Heart left ventricle (tissue), 13 donors: ENCODE results near the gene TOM1.

Experiments
- POLR2A ChIP-seq, 2 donors: fragments of 450-650 bp; IDR thresholded peaks; one replicate each; pipeline ENCODE4 v1.6.1; 2017; ENCODE audit warnings: antibody characterized with exemption in 2 of 2, mild to moderate bottlenecking in 2 of 2, moderate library complexity in 2 of 2
- TF ChIP-seq, protein P1 (sequence below), 12 donors: fragments of 200-600 bp; sonication (generic) in 4 of 12; IDR thresholded peaks; one replicate each; pipeline versions ENCODE4 v1.5.0 to v1.8.0; 2018 to 2022; ENCODE audit warnings: antibody characterized with exemption in 12 of 12, mild to moderate bottlenecking in 5 of 12
- donor health status: ischemic (EF 13 %, LVEDD 7.1; RV severe dilation, severe dysfunction).
- donor health status: DM: no; HTN: yes; CAD: no.
- donor health status: DM: no; HTN: no; CAD: no.
- donor health status: ischemic (EF 25% LVEDD 6.9; RV normal size, moderate dysfunction).
- donor health status: ischemic (EF 25% LVEDD 5.7; RV mildly dilated, moderate dysfunction).
- donor health status: ischemic (EF 35%, LVEDD 5.7; RV mildly dilated, moderate dysfunction).
- donor health status: nonischemic (EF 11% LVEDD 7.7; RV severe dilation, severe dysfunction).
- donor health status: DM: yes; HTN: yes; CAD: no.
- donor health status: PGD.
- donor health status: ischemic (EF 29% LVEDD 5.4; RV normal size, mild dysfunction).
- donor health status: nonischemic (EF 23%, LVEDD 6.1; RV moderate dilation, normal function).

GRCh38 chr22:35383679-35384071 lies 84.0 kb downstream of the TOM1 start:
- TF ChIP-seq, protein P1, sequence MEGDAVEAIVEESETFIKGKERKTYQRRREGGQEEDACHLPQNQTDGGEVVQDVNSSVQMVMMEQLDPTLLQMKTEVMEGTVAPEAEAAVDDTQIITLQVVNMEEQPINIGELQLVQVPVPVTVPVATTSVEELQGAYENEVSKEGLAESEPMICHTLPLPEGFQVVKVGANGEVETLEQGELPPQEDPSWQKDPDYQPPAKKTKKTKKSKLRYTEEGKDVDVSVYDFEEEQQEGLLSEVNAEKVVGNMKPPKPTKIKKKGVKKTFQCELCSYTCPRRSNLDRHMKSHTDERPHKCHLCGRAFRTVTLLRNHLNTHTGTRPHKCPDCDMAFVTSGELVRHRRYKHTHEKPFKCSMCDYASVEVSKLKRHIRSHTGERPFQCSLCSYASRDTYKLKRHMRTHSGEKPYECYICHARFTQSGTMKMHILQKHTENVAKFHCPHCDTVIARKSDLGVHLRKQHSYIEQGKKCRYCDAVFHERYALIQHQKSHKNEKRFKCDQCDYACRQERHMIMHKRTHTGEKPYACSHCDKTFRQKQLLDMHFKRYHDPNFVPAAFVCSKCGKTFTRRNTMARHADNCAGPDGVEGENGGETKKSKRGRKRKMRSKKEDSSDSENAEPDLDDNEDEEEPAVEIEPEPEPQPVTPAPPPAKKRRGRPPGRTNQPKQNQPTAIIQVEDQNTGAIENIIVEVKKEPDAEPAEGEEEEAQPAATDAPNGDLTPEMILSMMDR (IDR thresholded peaks at IDR 0.05): no peak
- no peak for TF ChIP-seq POLR2A (IDR thresholded peaks at IDR 0.05)
